GM19328 (cell line): Measurements from ENCODE around the gene AFG1L.
"Not testable (repeated sequence)": the region's sequence is repeated elsewhere in the genome, so short reads cannot be mapped to it uniquely, and the experiment has no call there.

Experiments used
- ATAC-seq: cut with Tn5 transposase; IDR thresholded peaks from one replicate; pipeline ENCODE4 v1.9.1; 2021; ENCODE audit warnings: mild to moderate bottlenecking, moderate library complexity; ENCODE audit not compliant: unreplicated experiment

The AFG1L gene

GRCh38 chr6:108507316-108507715 is 212.5 kb downstream of the AFG1L start:
- no peak for ATAC-seq

- no peak for ATAC-seq
Observed at GRCh38 chr6:108510461-108511319, 215.8 kb downstream of the AFG1L start.

GRCh38 chr6:108518714-108519576 is 224.1 kb downstream of the AFG1L start:
- no peak for ATAC-seq

- ATAC-seq: no peak
Observed at GRCh38 chr6:108521616-108522107, 226.8 kb downstream of the AFG1L start.

- ATAC-seq: no peak
Observed at GRCh38 chr6:108523697-108524096, 228.8 kb downstream of the AFG1L start.

GRCh38 chr6:108524528-108525248 is 229.8 kb downstream of the AFG1L start:
- ATAC-seq: no peak

- ATAC-seq: no peak
Observed at GRCh38 chr6:108526739-108527174, 231.9 kb downstream of the AFG1L start.

- no peak for ATAC-seq
Observed at GRCh38 chr6:108528878-108529277, 234.0 kb downstream of the AFG1L start.

GRCh38 chr6:108531332-108531731 is 236.5 kb downstream of the AFG1L start:
- no peak for ATAC-seq

GRCh38 chr6:108535114-108535742 is 240.4 kb downstream of the AFG1L start:
- ATAC-seq: no peak

- not testable (repeated sequence) for ATAC-seq
Observed at GRCh38 chr6:108535920-108536535, 241.2 kb downstream of the AFG1L start.

- no peak for ATAC-seq
Observed at GRCh38 chr6:108541843-108542759, 247.2 kb downstream of the AFG1L start.

GRCh38 chr6:108543175-108543940 is 248.5 kb downstream of the AFG1L start:
- ATAC-seq: no peak

GRCh38 chr6:108544606-108545005 is 249.8 kb downstream of the AFG1L start:
- no peak for ATAC-seq

GRCh38 chr6:108546079-108547049 is 251.5 kb downstream of the AFG1L start:
- ATAC-seq: no peak

GRCh38 chr6:108549241-108549640 is 254.4 kb downstream of the AFG1L start:
- no peak for ATAC-seq

- no peak for ATAC-seq
Observed at GRCh38 chr6:108549741-108550140, 254.9 kb downstream of the AFG1L start.
